SK-N-SH (cell line): ENCODE results near the gene C8G. TPM values are rescaled to one million over a fixed set of nuclear protein-coding genes. Genes with fewer than 3 reads are reported as not detected.

Experiments used
- CTCF ChIA-PET: fragments of 300-600, 350-600 bp; formaldehyde crosslinking; extraction: SDS; loops from one replicate; lab custom pipeline; 2021; lab: Yijun Ruan, JAX
- POLR2A ChIA-PET: fragments of 350-600 bp; sonication (Branson Sonifier 250); formaldehyde crosslinking; extraction: SDS; loops from one replicate; lab custom pipeline; 2020; ENCODE audit warnings: antibody characterized with exemption, inconsistent platforms; lab: Yijun Ruan, JAX
- DNase-seq: peaks from one replicate; pipeline ENCODE4 v3.0.0; 2012
- H2AFZ ChIP-seq: fragments of 200-600 bp; sonication (generic); 2 replicates; pipeline ENCODE4 v1.8.1; 2016; ENCODE audit warnings: antibody characterized with exemption, mild to moderate bottlenecking, low read depth
- H3F3A ChIP-seq: fragments of 200-600 bp; sonication (generic); replicated peaks from 2 replicates; pipeline ENCODE3; 2016; ENCODE audit warnings: antibody characterized with exemption, mild to moderate bottlenecking; ENCODE audit not compliant: insufficient read depth
- H3K27ac ChIP-seq, 2 experiments: fragments of 200-500 bp in 1 of 2; fragments of 200-600 bp in 1 of 2; sonication (Bioruptor generic) in 1 of 2; sonication (generic), shearing (Covaris generic) in 1 of 2; 2 replicates each; pipeline versions ENCODE4 v1.5.1 to v1.6.1; 2014 to 2016; ENCODE audit warnings: low read depth in 2 of 2, inconsistent platforms in 1 of 2, low read length in 1 of 2, mild to moderate bottlenecking in 1 of 2, mixed read lengths in 1 of 2
- H3K27me3 ChIP-seq: fragments of 200-600 bp; sonication (generic), shearing (Covaris generic); 2 replicates; pipeline ENCODE4 v1.6.1; 2016; ENCODE audit warnings: mixed run types; ENCODE audit not compliant: insufficient read depth
- H3K36me3 ChIP-seq, 2 experiments: fragments of 200-500 bp in 1 of 2; fragments of 200-600 bp in 1 of 2; sonication (Bioruptor generic) in 1 of 2; sonication (generic) in 1 of 2; replicated peaks in 1 of 2; 2 replicates each; pipeline versions ENCODE3 to v1.5.1; 2014 to 2016; ENCODE audit warnings: low read length in 1 of 2, mild to moderate bottlenecking in 1 of 2; ENCODE audit not compliant: insufficient read depth in 2 of 2, control insufficient read depth in 1 of 2
- H3K4me1 ChIP-seq, 2 experiments: fragments of 200-500 bp in 1 of 2; fragments of 200-600 bp in 1 of 2; sonication (Bioruptor generic) in 1 of 2; sonication (generic), shearing (Covaris generic) in 1 of 2; 2 replicates each; pipeline versions ENCODE4 v1.5.1 to v1.6.1; 2014 to 2016; ENCODE audit warnings: low read depth in 1 of 2, low read length in 1 of 2, mixed run types in 1 of 2; ENCODE audit not compliant: insufficient read depth in 2 of 2, control insufficient read depth in 1 of 2
- H3K4me2 ChIP-seq: fragments of 200-600 bp; sonication (generic), shearing (Covaris generic); 2 replicates; pipeline ENCODE4 v1.6.1; 2017; ENCODE audit warnings: mixed run types
- H3K4me3 ChIP-seq, 2 experiments: fragments of 200-500 bp in 1 of 2; fragments of 200-600 bp in 1 of 2; sonication (Bioruptor generic) in 1 of 2; sonication (generic), shearing (Covaris generic) in 1 of 2; 2 replicates each; pipeline versions ENCODE4 v1.5.1 to v1.8.1; 2014 to 2016; ENCODE audit warnings: low read depth in 2 of 2, inconsistent platforms in 1 of 2, low read length in 1 of 2, mild to moderate bottlenecking in 1 of 2, mixed read lengths in 1 of 2, moderate library complexity in 1 of 2
- H3K79me2 ChIP-seq: fragments of 200-600 bp; sonication (generic); 2 replicates; pipeline ENCODE4 v1.8.1; 2017; ENCODE audit warnings: mild to moderate bottlenecking; ENCODE audit not compliant: insufficient read depth
- H3K9ac ChIP-seq: fragments of 200-600 bp; sonication (generic); 2 replicates; pipeline ENCODE4 v1.6.1; 2017; ENCODE audit warnings: mixed run types
- H3K9me2 ChIP-seq: fragments of 200-600 bp; sonication (generic); 2 replicates; pipeline ENCODE4 v1.6.1; 2017; ENCODE audit warnings: mixed run types
- H3K9me3 ChIP-seq: fragments of 200-600 bp; sonication (generic); 2 replicates; pipeline ENCODE4 v1.6.1; 2017; ENCODE audit warnings: mixed run types, mild to moderate bottlenecking, moderate library complexity
- H4K20me1 ChIP-seq: fragments of 200-600 bp; sonication (generic); 2 replicates; pipeline ENCODE4 v1.6.1; 2017; ENCODE audit warnings: mild to moderate bottlenecking, mixed run types; ENCODE audit not compliant: insufficient read depth
- EZH2phosphoT487 ChIP-seq: fragments of 200-600 bp; sonication (generic); IDR thresholded peaks from 2 replicates; pipeline ENCODE4 v1.6.1; 2017; ENCODE audit warnings: low read depth, mixed run types, mild to moderate bottlenecking, antibody characterized with exemption, moderate library complexity, borderline replicate concordance
- FOXJ3 ChIP-seq: sonication (generic); formaldehyde crosslinking; IDR thresholded peaks from 2 replicates; pipeline ENCODE4 v1.5.1; 2020; ENCODE audit warnings: mild to moderate bottlenecking, missing genetic modification reagents
- GABPA ChIP-seq: IDR thresholded peaks from 2 replicates; pipeline ENCODE4 v1.4.0; 2012; ENCODE audit warnings: low read depth, mild to moderate bottlenecking
- MXI1 ChIP-seq: IDR thresholded peaks from 2 replicates; pipeline ENCODE4 v1.6.1; 2012; ENCODE audit warnings: mild to moderate bottlenecking, low read depth, low read length, improper control_type of control experiment
- NRF1 ChIP-seq: IDR thresholded peaks from 2 replicates; pipeline ENCODE4 v1.6.1; 2012; ENCODE audit warnings: low read depth, mild to moderate bottlenecking, low read length
- RAD21 ChIP-seq: IDR thresholded peaks from 2 replicates; pipeline ENCODE4 v1.6.1; 2012; ENCODE audit warnings: mild to moderate bottlenecking, low read length
- RCOR1 ChIP-seq: fragments of 150-350 bp; IDR thresholded peaks from 2 replicates; pipeline ENCODE4 v1.6.1; 2017; ENCODE audit warnings: antibody characterized with exemption, low read length
- SIN3A ChIP-seq: IDR thresholded peaks from 2 replicates; pipeline ENCODE4 v1.6.1; 2012; ENCODE audit warnings: low read depth, mild to moderate bottlenecking, low read length, moderate library complexity, borderline replicate concordance
- SMC3 ChIP-seq: IDR thresholded peaks from 2 replicates; pipeline ENCODE4 v1.6.1; 2012; ENCODE audit warnings: low read depth, low read length, improper control_type of control experiment
- TCF12 ChIP-seq: IDR thresholded peaks from 2 replicates; pipeline ENCODE4 v1.4.0; 2012
- TEAD4 ChIP-seq: IDR thresholded peaks from 2 replicates; pipeline ENCODE4 v1.4.0; 2012; ENCODE audit warnings: mild to moderate bottlenecking, borderline replicate concordance; ENCODE audit not compliant: insufficient read depth
- USF1 ChIP-seq: IDR thresholded peaks from 2 replicates; pipeline ENCODE4 v1.4.0; 2012; ENCODE audit warnings: low read depth, borderline replicate concordance
- ZBTB33 ChIP-seq: IDR thresholded peaks from 2 replicates; pipeline ENCODE4 v1.4.0; 2012; ENCODE audit warnings: low read depth, borderline replicate concordance
- WGBS: methylation state at CpG from one replicate; pipeline ENCODE4 v1.1.6; 2017; ENCODE audit warnings: low lambda C conversion rate; 5-methylcytosine and 5-hydroxymethylcytosine counted together
- polyA plus RNA-seq, 3 experiments: library from polyadenylated mRNA; depleted of rRNA; stranded (reverse); fragments of >200 nt; gene quantifications; 2 replicates each; pipeline ENCODE4 v1.2.3, GENCODE V29; 2012
- TF ChIP-seq, protein P1 (sequence below): IDR thresholded peaks from 2 replicates; pipeline ENCODE4 v1.6.1; 2012; ENCODE audit warnings: mild to moderate bottlenecking, low read depth, low read length, moderate library complexity
- TF ChIP-seq, protein P2 (sequence below): fragments of 200-600 bp; sonication (generic); IDR thresholded peaks from 2 replicates; pipeline ENCODE4 v1.6.1; 2017; ENCODE audit warnings: antibody characterized with exemption, mild to moderate bottlenecking, moderate library complexity
- TF ChIP-seq, protein P3 (sequence below): fragments of 150-350 bp; IDR thresholded peaks from 2 replicates; pipeline ENCODE4 v1.6.1; 2017; ENCODE audit warnings: antibody characterized with exemption, low read length, low read depth, borderline replicate concordance
- TF ChIP-seq, protein P4 (sequence below): IDR thresholded peaks from 2 replicates; pipeline ENCODE4 v1.4.0; 2012; ENCODE audit warnings: low read depth
- TF ChIP-seq, protein P5 (sequence below): IDR thresholded peaks from 2 replicates; pipeline ENCODE4; 2012

The C8G gene
- polyA plus RNA-seq, 1 of the 3 experiments (the other 2 are of a cell fraction) = 0.28 TPM

- no peaks in the 10 kb centered on the region for H3K9me3 ChIP-seq
- H3K27ac ChIP-seq = no peak overlapping the region
- H3K9ac ChIP-seq = no peak overlapping the region
- no peaks in the 10 kb centered on the region for H3K9me2 ChIP-seq
- H3K36me3 ChIP-seq = peaks cover 0 to 25% of the 10 kb centered on the region in 2 experiments
- no peak for DNase-seq
- no peaks in the 10 kb centered on the region for H4K20me1 ChIP-seq
- H3K4me3 ChIP-seq = no peak overlapping the region
- no peak overlapping the region for H2AFZ ChIP-seq
- no peaks in the 10 kb centered on the region for H3K27me3 ChIP-seq
- H3K4me1 ChIP-seq = peaks cover 0 to 2% of the 10 kb centered on the region in 2 experiments; a peak in 1 of 4 replicates
- H3K79me2 ChIP-seq = no peaks in the 10 kb centered on the region
- H3F3A ChIP-seq = no peaks in the 10 kb centered on the region
- TF ChIP-seq, protein P1, sequence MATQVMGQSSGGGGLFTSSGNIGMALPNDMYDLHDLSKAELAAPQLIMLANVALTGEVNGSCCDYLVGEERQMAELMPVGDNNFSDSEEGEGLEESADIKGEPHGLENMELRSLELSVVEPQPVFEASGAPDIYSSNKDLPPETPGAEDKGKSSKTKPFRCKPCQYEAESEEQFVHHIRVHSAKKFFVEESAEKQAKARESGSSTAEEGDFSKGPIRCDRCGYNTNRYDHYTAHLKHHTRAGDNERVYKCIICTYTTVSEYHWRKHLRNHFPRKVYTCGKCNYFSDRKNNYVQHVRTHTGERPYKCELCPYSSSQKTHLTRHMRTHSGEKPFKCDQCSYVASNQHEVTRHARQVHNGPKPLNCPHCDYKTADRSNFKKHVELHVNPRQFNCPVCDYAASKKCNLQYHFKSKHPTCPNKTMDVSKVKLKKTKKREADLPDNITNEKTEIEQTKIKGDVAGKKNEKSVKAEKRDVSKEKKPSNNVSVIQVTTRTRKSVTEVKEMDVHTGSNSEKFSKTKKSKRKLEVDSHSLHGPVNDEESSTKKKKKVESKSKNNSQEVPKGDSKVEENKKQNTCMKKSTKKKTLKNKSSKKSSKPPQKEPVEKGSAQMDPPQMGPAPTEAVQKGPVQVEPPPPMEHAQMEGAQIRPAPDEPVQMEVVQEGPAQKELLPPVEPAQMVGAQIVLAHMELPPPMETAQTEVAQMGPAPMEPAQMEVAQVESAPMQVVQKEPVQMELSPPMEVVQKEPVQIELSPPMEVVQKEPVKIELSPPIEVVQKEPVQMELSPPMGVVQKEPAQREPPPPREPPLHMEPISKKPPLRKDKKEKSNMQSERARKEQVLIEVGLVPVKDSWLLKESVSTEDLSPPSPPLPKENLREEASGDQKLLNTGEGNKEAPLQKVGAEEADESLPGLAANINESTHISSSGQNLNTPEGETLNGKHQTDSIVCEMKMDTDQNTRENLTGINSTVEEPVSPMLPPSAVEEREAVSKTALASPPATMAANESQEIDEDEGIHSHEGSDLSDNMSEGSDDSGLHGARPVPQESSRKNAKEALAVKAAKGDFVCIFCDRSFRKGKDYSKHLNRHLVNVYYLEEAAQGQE = no peak
- TF ChIP-seq RCOR1 (no peak), USF1 (no peak), RAD21 (no peak), GABPA (no peak), NRF1 (no peak), TEAD4 (no peak), SMC3 (no peak), SIN3A (no peak), ZBTB33 (no peak), MXI1 (no peak), EZH2phosphoT487 (no peak), FOXJ3 (CRISPR knock-in tag) (no peak), TCF12 (no peak)
- TF ChIP-seq, protein P2, sequence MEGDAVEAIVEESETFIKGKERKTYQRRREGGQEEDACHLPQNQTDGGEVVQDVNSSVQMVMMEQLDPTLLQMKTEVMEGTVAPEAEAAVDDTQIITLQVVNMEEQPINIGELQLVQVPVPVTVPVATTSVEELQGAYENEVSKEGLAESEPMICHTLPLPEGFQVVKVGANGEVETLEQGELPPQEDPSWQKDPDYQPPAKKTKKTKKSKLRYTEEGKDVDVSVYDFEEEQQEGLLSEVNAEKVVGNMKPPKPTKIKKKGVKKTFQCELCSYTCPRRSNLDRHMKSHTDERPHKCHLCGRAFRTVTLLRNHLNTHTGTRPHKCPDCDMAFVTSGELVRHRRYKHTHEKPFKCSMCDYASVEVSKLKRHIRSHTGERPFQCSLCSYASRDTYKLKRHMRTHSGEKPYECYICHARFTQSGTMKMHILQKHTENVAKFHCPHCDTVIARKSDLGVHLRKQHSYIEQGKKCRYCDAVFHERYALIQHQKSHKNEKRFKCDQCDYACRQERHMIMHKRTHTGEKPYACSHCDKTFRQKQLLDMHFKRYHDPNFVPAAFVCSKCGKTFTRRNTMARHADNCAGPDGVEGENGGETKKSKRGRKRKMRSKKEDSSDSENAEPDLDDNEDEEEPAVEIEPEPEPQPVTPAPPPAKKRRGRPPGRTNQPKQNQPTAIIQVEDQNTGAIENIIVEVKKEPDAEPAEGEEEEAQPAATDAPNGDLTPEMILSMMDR = no peak
- TF ChIP-seq, protein P3, sequence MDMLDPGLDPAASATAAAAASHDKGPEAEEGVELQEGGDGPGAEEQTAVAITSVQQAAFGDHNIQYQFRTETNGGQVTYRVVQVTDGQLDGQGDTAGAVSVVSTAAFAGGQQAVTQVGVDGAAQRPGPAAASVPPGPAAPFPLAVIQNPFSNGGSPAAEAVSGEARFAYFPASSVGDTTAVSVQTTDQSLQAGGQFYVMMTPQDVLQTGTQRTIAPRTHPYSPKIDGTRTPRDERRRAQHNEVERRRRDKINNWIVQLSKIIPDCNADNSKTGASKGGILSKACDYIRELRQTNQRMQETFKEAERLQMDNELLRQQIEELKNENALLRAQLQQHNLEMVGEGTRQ = no peak
- TF ChIP-seq, protein P4, sequence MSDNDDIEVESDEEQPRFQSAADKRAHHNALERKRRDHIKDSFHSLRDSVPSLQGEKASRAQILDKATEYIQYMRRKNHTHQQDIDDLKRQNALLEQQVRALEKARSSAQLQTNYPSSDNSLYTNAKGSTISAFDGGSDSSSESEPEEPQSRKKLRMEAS = no peak
- TF ChIP-seq, protein P5, sequence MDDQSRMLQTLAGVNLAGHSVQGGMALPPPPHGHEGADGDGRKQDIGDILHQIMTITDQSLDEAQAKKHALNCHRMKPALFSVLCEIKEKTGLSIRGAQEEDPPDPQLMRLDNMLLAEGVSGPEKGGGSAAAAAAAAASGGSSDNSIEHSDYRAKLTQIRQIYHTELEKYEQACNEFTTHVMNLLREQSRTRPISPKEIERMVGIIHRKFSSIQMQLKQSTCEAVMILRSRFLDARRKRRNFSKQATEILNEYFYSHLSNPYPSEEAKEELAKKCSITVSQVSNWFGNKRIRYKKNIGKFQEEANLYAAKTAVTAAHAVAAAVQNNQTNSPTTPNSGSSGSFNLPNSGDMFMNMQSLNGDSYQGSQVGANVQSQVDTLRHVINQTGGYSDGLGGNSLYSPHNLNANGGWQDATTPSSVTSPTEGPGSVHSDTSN = no peak
- no peak overlapping the region for H3K4me2 ChIP-seq
- ChIA-PET CTCF (no interaction called here), POLR2A (no interaction called here)
- WGBS = 86% methylated on average over 9 of the region's 19 CpGs
Measured at GRCh38 chr9:136923881-136924280, 21.2 kb upstream of the C8G start.
